K562 (cell line): ENCODE measurements around the gene FIZ1. TPM values are rescaled to one million over a fixed set of nuclear protein-coding genes. Genes with fewer than 3 reads are reported as not detected.
A peak's percentile ranks its signal among the peaks of the same experiment; 100 is the strongest.

Experiments used
- CAMTA2 ChIP-seq: fragments of 250-450 bp; sonication (Bioruptor Pico); conservative IDR thresholded peaks from 2 replicates; pipeline ENCODE4 v1.5.1; 2022
- CBX2 ChIP-seq: fragments of 200-600 bp; sonication (generic); IDR thresholded peaks from one replicate; pipeline ENCODE4 v1.6.1; 2012; ENCODE audit warnings: mild to moderate bottlenecking, low read length, inconsistent platforms; ENCODE audit not compliant: insufficient read depth, poor library complexity, severe bottlenecking
- CHD2 ChIP-seq: IDR thresholded peaks from 2 replicates; pipeline ENCODE4 v1.6.1; 2011; ENCODE audit warnings: low read depth, low read length
- DACH1 ChIP-seq: fragments of 450-650 bp; IDR thresholded peaks from 2 replicates; pipeline ENCODE4 v1.6.1; 2018; ENCODE audit not compliant: partially characterized antibody
- DNMT1 ChIP-seq: fragments of 450-650 bp; IDR thresholded peaks from 2 replicates; pipeline ENCODE4 v1.6.1; 2016; ENCODE audit warnings: antibody characterized with exemption, mild to moderate bottlenecking
- ETV1 ChIP-seq: fragments of 450-650 bp; conservative IDR thresholded peaks from 2 replicates; pipeline ENCODE4 v1.6.1; 2016; ENCODE audit warnings: missing genetic modification characterization, control low read depth, low read depth, missing compliant biosample characterization
- GTF2E2 ChIP-seq: fragments of 200-800 bp; sonication (Bioruptor generic); IDR thresholded peaks from 2 replicates; pipeline ENCODE4 v1.6.1; 2016; ENCODE audit warnings: missing genetic modification characterization, missing compliant biosample characterization
- GTF2F1 ChIP-seq: IDR thresholded peaks from 2 replicates; pipeline ENCODE4 v1.6.1; 2011; ENCODE audit warnings: low read depth, low read length, improper control_type of control experiment
- JUNB ChIP-seq: fragments of 450-650 bp; formaldehyde crosslinking; conservative IDR thresholded peaks from 2 replicates; pipeline ENCODE4 v1.4.0; 2020; ENCODE audit warnings: mild to moderate bottlenecking
- KAT2B ChIP-seq: IDR thresholded peaks from one replicate; pipeline ENCODE4 v1.6.1; 2012; ENCODE audit warnings: low read depth, mild to moderate bottlenecking, control low read depth, inconsistent platforms, low read length, moderate library complexity
- KHSRP ChIP-seq: fragments of 450-650 bp; IDR thresholded peaks from 2 replicates; pipeline ENCODE4 v1.6.1; 2017
- MCM3 ChIP-seq: fragments of 450-650 bp; IDR thresholded peaks from 2 replicates; pipeline ENCODE4 v1.6.1; 2016
- NELFE ChIP-seq: IDR thresholded peaks from 2 replicates; pipeline ENCODE4 v1.6.1; 2011; ENCODE audit warnings: mild to moderate bottlenecking; ENCODE audit not compliant: insufficient read depth, insufficient read length
- TRIM28 ChIP-seq: fragments of 450-650 bp; IDR thresholded peaks from 2 replicates; pipeline ENCODE4 v1.6.1; 2017
- ZFPM2 ChIP-seq: fragments of 250-450 bp; sonication (Bioruptor Pico); IDR thresholded peaks from 2 replicates; pipeline ENCODE4 v1.5.1; 2022; ENCODE audit warnings: mild to moderate bottlenecking
- ZNF121 ChIP-seq: sonication (generic); formaldehyde crosslinking; conservative IDR thresholded peaks from 2 replicates; pipeline ENCODE4 v1.8.0; 2022; ENCODE audit warnings: missing genetic modification reagents
- ZNF174 ChIP-seq: fragments of 250-450 bp; sonication (Bioruptor Pico); IDR thresholded peaks from 2 replicates; pipeline ENCODE4 v1.4.0; 2020; ENCODE audit warnings: mild to moderate bottlenecking
- ZNF197 ChIP-seq: fragments of 200-800 bp; sonication (Bioruptor generic); IDR thresholded peaks from 2 replicates; pipeline ENCODE4 v1.6.1; 2016; ENCODE audit warnings: low read depth, missing genetic modification characterization, missing compliant biosample characterization
- ZNF274 ChIP-seq: IDR thresholded peaks from 2 replicates; pipeline ENCODE4 v1.6.1; 2011; ENCODE audit warnings: low read depth, mild to moderate bottlenecking, low read length, moderate library complexity, borderline replicate concordance
- ZNF398 ChIP-seq: fragments of 250-450 bp; sonication (Bioruptor Pico); IDR thresholded peaks from 2 replicates; pipeline ENCODE4 v1.8.0; 2021; ENCODE audit warnings: moderate library complexity, mild to moderate bottlenecking, inconsistent platforms
- ZNF436 ChIP-seq: fragments of 250-450, 450-650 bp; sonication (Bioruptor Pico); formaldehyde crosslinking; IDR thresholded peaks from 2 replicates; pipeline ENCODE4 v1.7.0; 2020; ENCODE audit warnings: mild to moderate bottlenecking
- polyA plus RNA-seq, 8 experiments: library from polyadenylated mRNA; depleted of rRNA in 4 of 8; stranded (reverse) in 5 of 8; unstranded in 3 of 8; fragments of >200 nt; fragmentation: Nextera tagmentation in 2 of 8; fragmentation: Illumina TruSeq in 1 of 8; extraction: Ambion mirVana in 2 of 8; extraction: Trizol in 1 of 8; gene quantifications; 2 replicates each; pipeline versions ENCODE4 v1.2.1 to v1.2.3, GENCODE V29; 2011 to 2014; ENCODE audit warnings: inconsistent platforms in 1 of 8, missing spikeins in 1 of 8
- total RNA-seq, 7 experiments: library from RNA; depleted of rRNA in 6 of 7; stranded (reverse); fragments of >200 nt in 6 of 7; fragmentation: Illumina TruSeq in 2 of 7; extraction: Trizol in 2 of 7; gene quantifications; 2 replicates each; pipeline versions ENCODE4 v1.2.1 to v1.2.3, GENCODE V29; 2011 to 2021; ENCODE audit warnings: low replicate concordance in 1 of 7
- TF ChIP-seq, protein P1 (sequence below), 2 experiments: IDR thresholded peaks; 2 replicates each; pipeline ENCODE4 v1.6.1; 2012; ENCODE audit warnings: improper control_type of control experiment in 2 of 2, low read depth in 2 of 2, low read length in 2 of 2, borderline replicate concordance in 1 of 2
- TF ChIP-seq, protein P2 (sequence below): fragments of 450-650 bp; formaldehyde crosslinking; IDR thresholded peaks from 2 replicates; pipeline ENCODE4 v1.4.0; 2020; ENCODE audit warnings: mild to moderate bottlenecking, moderate library complexity
- TF ChIP-seq, protein P3 (sequence below): sonication (generic); IDR thresholded peaks from 2 replicates; pipeline ENCODE4 v1.6.1; 2016

The FIZ1 gene
- total and polyA plus RNA-seq, 9 of the 15 experiments (the other 6 are each of a cell fraction or from before 2014, with no cell fraction given), result 0.79 to 17.5 (median 5.5) TPM

DNA sequence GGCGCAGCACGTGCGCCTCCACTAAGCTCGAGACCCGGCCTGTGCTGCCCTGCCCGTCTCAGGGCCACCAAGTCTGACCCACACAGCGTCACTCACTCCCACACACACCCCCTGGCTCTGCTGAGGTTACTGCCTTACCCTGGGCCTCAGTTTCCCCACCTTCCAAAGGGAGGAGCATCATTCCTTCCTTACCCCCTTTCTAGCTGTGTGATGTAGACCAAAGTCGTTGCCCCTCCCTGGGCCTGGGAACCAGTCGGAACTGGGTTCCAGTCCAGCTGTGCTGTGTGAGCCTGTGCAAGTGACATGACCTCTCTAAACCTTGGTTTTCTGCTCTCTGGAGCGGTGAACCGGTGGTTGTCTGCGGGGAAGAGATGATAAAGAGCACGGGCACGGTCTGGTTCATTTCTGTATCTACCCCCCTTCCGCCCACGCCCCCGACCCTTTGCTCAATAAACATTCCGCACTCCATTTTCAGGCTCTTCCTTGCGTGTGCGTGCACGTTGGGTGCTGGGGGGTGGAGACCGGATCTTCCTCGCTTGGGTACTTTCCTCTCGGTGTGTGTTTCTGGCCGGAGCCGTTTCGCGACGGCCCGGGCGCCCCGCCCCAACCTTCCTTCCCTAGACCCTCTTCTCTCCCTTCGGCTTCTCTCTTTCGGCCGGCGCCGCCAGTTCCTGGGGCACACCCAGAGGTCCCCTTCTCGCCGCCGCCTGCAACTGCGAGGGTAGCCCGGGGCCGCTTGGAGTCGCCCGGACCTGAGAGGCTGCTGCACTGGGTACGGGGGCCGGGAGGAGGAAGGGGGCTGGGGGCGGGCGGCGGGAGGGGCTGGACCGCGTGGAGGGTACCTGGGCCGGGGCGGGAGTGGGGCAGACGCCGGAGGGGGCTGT lies 43.9 kb upstream of the FIZ1 start, which contains the start of gene ZNF581 (continued):
- TF ChIP-seq MCM3, result no peak
- no peak for TF ChIP-seq ZNF274
- TF ChIP-seq ETV1 (tag), result peak; percentile 75
- TF ChIP-seq GTF2E2, result no peak; the same call in 1 of the 2 replicates
- TF ChIP-seq GTF2F1, result no peak
- no peak for TF ChIP-seq KHSRP
- no peak for TF ChIP-seq NELFE
- TF ChIP-seq ZNF398 (CRISPR knock-in tag), result no peak
- no peak for TF ChIP-seq ZNF197 (CRISPR knock-in tag)
- no peak for TF ChIP-seq DACH1
- TF ChIP-seq, protein P1, sequence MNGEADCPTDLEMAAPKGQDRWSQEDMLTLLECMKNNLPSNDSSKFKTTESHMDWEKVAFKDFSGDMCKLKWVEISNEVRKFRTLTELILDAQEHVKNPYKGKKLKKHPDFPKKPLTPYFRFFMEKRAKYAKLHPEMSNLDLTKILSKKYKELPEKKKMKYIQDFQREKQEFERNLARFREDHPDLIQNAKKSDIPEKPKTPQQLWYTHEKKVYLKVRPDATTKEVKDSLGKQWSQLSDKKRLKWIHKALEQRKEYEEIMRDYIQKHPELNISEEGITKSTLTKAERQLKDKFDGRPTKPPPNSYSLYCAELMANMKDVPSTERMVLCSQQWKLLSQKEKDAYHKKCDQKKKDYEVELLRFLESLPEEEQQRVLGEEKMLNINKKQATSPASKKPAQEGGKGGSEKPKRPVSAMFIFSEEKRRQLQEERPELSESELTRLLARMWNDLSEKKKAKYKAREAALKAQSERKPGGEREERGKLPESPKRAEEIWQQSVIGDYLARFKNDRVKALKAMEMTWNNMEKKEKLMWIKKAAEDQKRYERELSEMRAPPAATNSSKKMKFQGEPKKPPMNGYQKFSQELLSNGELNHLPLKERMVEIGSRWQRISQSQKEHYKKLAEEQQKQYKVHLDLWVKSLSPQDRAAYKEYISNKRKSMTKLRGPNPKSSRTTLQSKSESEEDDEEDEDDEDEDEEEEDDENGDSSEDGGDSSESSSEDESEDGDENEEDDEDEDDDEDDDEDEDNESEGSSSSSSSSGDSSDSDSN (IDR thresholded peaks at IDR 0.05; ENCODE audit: borderline replicate concordance in 1 of 2, low read depth in 2 of 2, low read length in 2 of 2), result peak; percentile 79 to 80; a peak in 2 of 4 replicates
- no peak for TF ChIP-seq ZNF436 (CRISPR knock-in tag)
- TF ChIP-seq KAT2B, result no peak
- no peak for TF ChIP-seq ZNF121 (CRISPR knock-in tag)
- TF ChIP-seq, protein P2, sequence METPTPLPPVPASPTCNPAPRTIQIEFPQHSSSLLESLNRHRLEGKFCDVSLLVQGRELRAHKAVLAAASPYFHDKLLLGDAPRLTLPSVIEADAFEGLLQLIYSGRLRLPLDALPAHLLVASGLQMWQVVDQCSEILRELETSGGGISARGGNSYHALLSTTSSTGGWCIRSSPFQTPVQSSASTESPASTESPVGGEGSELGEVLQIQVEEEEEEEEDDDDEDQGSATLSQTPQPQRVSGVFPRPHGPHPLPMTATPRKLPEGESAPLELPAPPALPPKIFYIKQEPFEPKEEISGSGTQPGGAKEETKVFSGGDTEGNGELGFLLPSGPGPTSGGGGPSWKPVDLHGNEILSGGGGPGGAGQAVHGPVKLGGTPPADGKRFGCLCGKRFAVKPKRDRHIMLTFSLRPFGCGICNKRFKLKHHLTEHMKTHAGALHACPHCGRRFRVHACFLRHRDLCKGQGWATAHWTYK, result peak; percentile 42; the same call in 1 of the 2 replicates
- no peak for TF ChIP-seq CBX2
- TF ChIP-seq ZFPM2 (CRISPR knock-in tag), result no peak
- TF ChIP-seq ZNF174 (CRISPR knock-in tag), result no peak
- no peak for TF ChIP-seq TRIM28
- no peak for TF ChIP-seq DNMT1
- TF ChIP-seq, protein P3, sequence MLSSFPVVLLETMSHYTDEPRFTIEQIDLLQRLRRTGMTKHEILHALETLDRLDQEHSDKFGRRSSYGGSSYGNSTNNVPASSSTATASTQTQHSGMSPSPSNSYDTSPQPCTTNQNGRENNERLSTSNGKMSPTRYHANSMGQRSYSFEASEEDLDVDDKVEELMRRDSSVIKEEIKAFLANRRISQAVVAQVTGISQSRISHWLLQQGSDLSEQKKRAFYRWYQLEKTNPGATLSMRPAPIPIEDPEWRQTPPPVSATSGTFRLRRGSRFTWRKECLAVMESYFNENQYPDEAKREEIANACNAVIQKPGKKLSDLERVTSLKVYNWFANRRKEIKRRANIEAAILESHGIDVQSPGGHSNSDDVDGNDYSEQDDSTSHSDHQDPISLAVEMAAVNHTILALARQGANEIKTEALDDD, result no peak
- TF ChIP-seq CHD2, result no peak
- TF ChIP-seq CAMTA2 (CRISPR knock-in tag), result no peak
- no peak for TF ChIP-seq JUNB
